Activated naive CD4-positive, alpha-beta T cell treated with anti-CD3 and anti-CD28 coated beads, Interleukin-2, amount 50 U/mL, for 16 hours (primary cell): ENCODE data around the gene STK24.

Source experiments
- DNase-seq: peaks from one replicate; pipeline ENCODE4 v3.0.0-alpha.2; 2020

STK24 gene

GRCh38 chr13:98398581-98398980 is 178.3 kb downstream of the STK24 start:
- no peak for DNase-seq

GRCh38 chr13:98397861-98398260 is 179.0 kb downstream of the STK24 start:
- DNase-seq, result no peak

- no peak for DNase-seq
Measured at GRCh38 chr13:98397221-98397620, 179.7 kb downstream of the STK24 start.

- DNase-seq, result no peak
Measured at GRCh38 chr13:98396071-98396710, 180.7 kb downstream of the STK24 start.
